ENCODE measurements around the gene IMMP2L.

DNA sequence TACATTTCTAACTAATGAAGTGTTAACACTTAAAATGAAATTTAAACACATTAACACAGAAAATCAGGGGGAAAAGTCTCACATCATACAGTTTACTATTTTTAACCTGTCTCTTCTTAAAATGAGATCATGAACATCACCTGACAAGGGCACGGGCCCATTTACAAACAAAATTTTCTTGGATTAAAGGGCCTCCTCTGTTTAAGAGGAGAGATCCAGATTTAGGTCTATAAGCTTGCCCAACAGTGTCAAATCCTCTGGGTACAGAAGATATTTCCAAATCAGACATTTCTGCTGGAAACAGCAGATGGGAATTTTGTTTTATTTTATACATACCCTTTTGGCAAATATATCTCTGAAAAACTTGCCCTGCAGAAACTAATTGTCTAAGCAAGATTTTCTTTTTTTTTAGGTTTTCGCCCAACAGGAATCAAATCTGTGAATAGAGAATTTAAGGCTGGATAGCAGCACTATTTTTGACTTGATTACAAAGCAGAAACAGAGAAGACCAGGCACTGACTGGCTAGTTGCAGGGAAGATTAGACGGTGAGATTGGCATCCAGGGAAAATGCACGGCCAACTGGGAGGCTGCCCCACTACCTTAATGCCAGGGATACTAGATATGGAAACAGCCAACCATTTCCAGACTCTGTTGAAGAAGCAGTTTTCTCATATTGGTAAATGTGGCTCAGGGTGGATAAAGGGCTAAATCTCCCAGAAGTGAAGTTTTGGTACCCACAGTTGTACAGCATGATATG lies 298.0 kb downstream of the IMMP2L start:
- TF ChIP-seq EZH2 (IDR thresholded peaks at IDR 0.05; ENCODE audit: insufficient read depth, poor library complexity, severe bottlenecking) (no peak), EZH2phosphoT487 (IDR thresholded peaks at IDR 0.05; ENCODE audit: insufficient read depth, low read depth) (no peak)

Data from GM23248 (cell line).